Endothelial cell of umbilical vein (primary cell): ENCODE measurements around the gene COL23A1. TPM values are rescaled to one million over a fixed set of nuclear protein-coding genes. Genes with fewer than 3 reads are reported as not detected.

ENCODE experiments used
- BruUV-seq: library from RNA; stranded (reverse); fragments of 400-500 nt; replicated peaks from 2 replicates; lab custom pipeline; 2021; lab: Mats Ljungman, UMichigan
- CTCF ChIA-PET: fragments of 300-600, 350-600 bp; sonication (Branson Sonifier 250); formaldehyde crosslinking; loops from one replicate; lab custom pipeline; 2021; ENCODE audit warnings: antibody characterized with exemption, inconsistent platforms; lab: Charles Lee
- POLR2A ChIA-PET: fragments of 300-600, 350-600 bp; sonication (Branson Sonifier 250); formaldehyde crosslinking; loops from one replicate; lab custom pipeline; 2021; ENCODE audit warnings: antibody characterized with exemption, inconsistent platforms; lab: Charles Lee
- DNase-seq: peaks from one replicate; pipeline ENCODE4 v3.0.0-alpha.2; 2011; ENCODE audit warnings: low read depth, low spot score
- FAIRE-seq: peaks from 2 replicates; lab custom pipeline; 2011; peaks lifted over from hg19 to GRCh38; lab: Jason Lieb, UNC
- H2AFZ ChIP-seq: 2 replicates; pipeline ENCODE4 v1.6.0; 2012; ENCODE audit warnings: low read depth, low read length, control low read depth, inconsistent platforms
- H3K27ac ChIP-seq: 2 replicates; pipeline ENCODE4 v1.5.1; 2011; ENCODE audit warnings: low read depth, mild to moderate bottlenecking, control low read depth, low read length, moderate library complexity; ENCODE audit not compliant: insufficient read depth
- H3K27me3 ChIP-seq, 2 experiments: 2 replicates each; pipeline versions ENCODE4 v1.6.0 to v1.6.1; 2011; ENCODE audit warnings: low read length in 2 of 2, mixed read lengths in 1 of 2; ENCODE audit not compliant: control insufficient read depth in 2 of 2, insufficient read depth in 2 of 2
- H3K36me3 ChIP-seq, 2 experiments: 2 replicates in 1 of 2; 3 replicates in 1 of 2; pipeline ENCODE4 v1.5.1; 2011; ENCODE audit warnings: low read length in 2 of 2, mild to moderate bottlenecking in 1 of 2, moderate library complexity in 1 of 2; ENCODE audit not compliant: control insufficient read depth in 2 of 2, insufficient read depth in 2 of 2; ENCODE audit errors: extremely low read depth in 1 of 2
- H3K4me1 ChIP-seq: 3 replicates; pipeline ENCODE4 v1.5.1; 2011; ENCODE audit warnings: mild to moderate bottlenecking, low read length; ENCODE audit not compliant: control insufficient read depth, insufficient read depth; ENCODE audit errors: extremely low read depth
- H3K4me2 ChIP-seq: 2 replicates; pipeline ENCODE4 v1.6.1; 2011; ENCODE audit warnings: low read length, control low read depth, mixed read lengths; ENCODE audit not compliant: insufficient read depth
- H3K4me3 ChIP-seq, 3 experiments: fragments of 200-600 bp in 1 of 3; sonication (generic), shearing (Covaris generic) in 1 of 3; replicated peaks in 1 of 3; 2 replicates each; pipeline ENCODE4 v1.5.1; 2011 to 2016; ENCODE audit warnings: control low read depth in 3 of 3, low read length in 3 of 3, mild to moderate bottlenecking in 2 of 3, inconsistent platforms in 1 of 3, low read depth in 1 of 3, moderate library complexity in 1 of 3; ENCODE audit not compliant: insufficient read depth in 1 of 3
- H3K79me2 ChIP-seq: 2 replicates; pipeline ENCODE4 v1.6.0; 2012; ENCODE audit warnings: low read length, inconsistent platforms; ENCODE audit not compliant: control insufficient read depth, insufficient read depth
- H3K9ac ChIP-seq: replicated peaks from 2 replicates; pipeline ENCODE3; 2011; ENCODE audit warnings: low read length, control low read depth; ENCODE audit not compliant: insufficient read depth; ENCODE audit errors: extremely low read depth
- H3K9me1 ChIP-seq: replicated peaks from 3 replicates; pipeline ENCODE4 v1.6.0; 2011; ENCODE audit warnings: mild to moderate bottlenecking, low read length; ENCODE audit not compliant: control insufficient read depth, insufficient read depth; ENCODE audit errors: extremely low read depth
- H3K9me3 ChIP-seq: replicated peaks from 2 replicates; pipeline ENCODE4 v1.5.1; 2012; ENCODE audit warnings: low read length, inconsistent platforms; ENCODE audit not compliant: control insufficient read depth, insufficient read depth
- H4K20me1 ChIP-seq: replicated peaks from 2 replicates; pipeline ENCODE3; 2011; ENCODE audit warnings: mild to moderate bottlenecking, low read length; ENCODE audit not compliant: control insufficient read depth, insufficient read depth; ENCODE audit errors: extremely low read depth
- CTCF ChIP-seq, 2 donors: IDR thresholded peaks; 1 replicate in 1 of 2; 2 replicates in 1 of 2; pipeline ENCODE4 v1.5.1; 2011; ENCODE audit warnings: low read length in 2 of 2, mild to moderate bottlenecking in 2 of 2, moderate library complexity in 2 of 2, control low read depth in 1 of 2, inconsistent platforms in 1 of 2, low read depth in 1 of 2; ENCODE audit not compliant: insufficient read depth in 1 of 2; ENCODE audit errors: extremely low read depth in 1 of 2
- GATA2 ChIP-seq: IDR thresholded peaks from 2 replicates; pipeline ENCODE4 v1.7.0; 2011; ENCODE audit warnings: low read depth, mild to moderate bottlenecking, moderate library complexity, mixed read lengths, low read length; ENCODE audit not compliant: insufficient read length, insufficient read depth
- JUN ChIP-seq: IDR thresholded peaks from 2 replicates; pipeline ENCODE4 v1.6.1; 2011; ENCODE audit warnings: borderline replicate concordance, low read depth; ENCODE audit not compliant: insufficient read length, insufficient read depth
- MAX ChIP-seq: IDR thresholded peaks from 2 replicates; pipeline ENCODE4 v1.6.1; 2011; ENCODE audit not compliant: insufficient read depth, insufficient read length
- MYC ChIP-seq: IDR thresholded peaks from one replicate; pipeline ENCODE4 v1.6.1; 2011; ENCODE audit warnings: mild to moderate bottlenecking, low read depth, low read length
- POLR2A ChIP-seq: IDR thresholded peaks from 2 replicates; pipeline ENCODE4 v1.6.1; 2012; ENCODE audit warnings: low read depth, mild to moderate bottlenecking, control low read depth, low read length
- dilution Hi-C: fragments of 300-500 bp; cut with MboI; formaldehyde crosslinking; loops from one replicate; pipeline ENCODE4 v1.15.0; 2019; ENCODE audit warnings: low sequenced_read_pairs; ENCODE audit not compliant: extremely low pct_ligation_motif_present
- intact Hi-C: fragments of 100-400 bp; cut with micrococcal nuclease; formaldehyde crosslinking; loops from one replicate; pipeline ENCODE4 v1.10.0; 2022
- polyA plus RNA-seq, 4 experiments: library from polyadenylated mRNA; depleted of rRNA in 3 of 4; stranded (reverse) in 3 of 4; unstranded in 1 of 4; fragments of >200 nt; gene quantifications; 2 replicates each; pipeline versions ENCODE4 v1.2.1 to v1.2.3, GENCODE V29; 2011 to 2012; ENCODE audit warnings: missing spikeins in 1 of 4
- total RNA-seq: library from RNA; stranded (reverse); gene quantifications from 2 replicates; pipeline ENCODE4 v1.2.3, GENCODE V29; 2021

The COL23A1 gene
- total and polyA plus RNA-seq, 2 donors (not counting 3 experiments of a cell fraction or from before 2014, with no cell fraction given): not detected

- ChIA-PET POLR2A (no interaction called here), CTCF (no interaction called here)
- no TSS peak for BruUV-seq
- Histone ChIP-seq H3K79me2 (no peaks in the 10 kb centered on the region), H4K20me1 (no peaks in the 10 kb centered on the region), H3K27me3 (no peaks in the 10 kb centered on the region), H2AFZ (no peak overlapping the region), H3K9me3 (no peaks in the 10 kb centered on the region), H3K4me1 (no peaks in the 10 kb centered on the region), H3K9me1 (no peaks in the 10 kb centered on the region), H3K9ac (no peak overlapping the region), H3K27ac (no peak overlapping the region), H3K4me3 (no peak overlapping the region), H3K36me3 (no peaks in the 10 kb centered on the region), H3K4me2 (no peak overlapping the region)
- no peak for DNase-seq
- intact Hi-C loops (no loop called here), dilution Hi-C loops (no loop called here)
- no peak for TF ChIP-seq GATA2
- no peak for TF ChIP-seq MYC
- TF ChIP-seq JUN: no peak
- no peak for TF ChIP-seq MAX
- no peak for TF ChIP-seq CTCF (IDR thresholded peaks at IDR 0.05; ENCODE audit: extremely low read depth in 1 of 2, insufficient read depth in 1 of 2, low read depth in 1 of 2, low read length in 2 of 2)
- FAIRE-seq: no peak
These were observed 324.4 kb downstream of the COL23A1 start for GRCh38 chr5:178265746-178266145.

- no peaks in the 10 kb centered on the region for H3K4me1 ChIP-seq
- no peaks in the 10 kb centered on the region for H3K9me1 ChIP-seq
- BruUV-seq: no TSS peak
- no peak for TF ChIP-seq POLR2A
- no peak overlapping the region for H2AFZ ChIP-seq
- no peak for FAIRE-seq
- H3K36me3 ChIP-seq: no peaks in the 10 kb centered on the region
- no peak overlapping the region for H3K9ac ChIP-seq
- H3K27ac ChIP-seq: no peak overlapping the region
- no peaks in the 10 kb centered on the region for H3K79me2 ChIP-seq
- dilution Hi-C loops (no loop called here), intact Hi-C loops (no loop called here)
- ChIA-PET CTCF (no interaction called here), POLR2A (no interaction called here)
- H3K27me3 ChIP-seq: no peaks in the 10 kb centered on the region
- H3K9me3 ChIP-seq: no peaks in the 10 kb centered on the region
- no peak for DNase-seq
- no peaks in the 10 kb centered on the region for H4K20me1 ChIP-seq
- no peak overlapping the region for H3K4me3 ChIP-seq
- H3K4me2 ChIP-seq: no peak overlapping the region
These were observed 326.1 kb downstream of the COL23A1 start for GRCh38 chr5:178264044-178264443.
